AG08395 (cell line): Measurements from ENCODE around the gene RTL10.

Experiments
- DNase-seq: peaks from one replicate; pipeline ENCODE4 v3.0.0; 2012; ENCODE audit warnings: mixed read lengths, low spot score

Gene RTL10

DNA sequence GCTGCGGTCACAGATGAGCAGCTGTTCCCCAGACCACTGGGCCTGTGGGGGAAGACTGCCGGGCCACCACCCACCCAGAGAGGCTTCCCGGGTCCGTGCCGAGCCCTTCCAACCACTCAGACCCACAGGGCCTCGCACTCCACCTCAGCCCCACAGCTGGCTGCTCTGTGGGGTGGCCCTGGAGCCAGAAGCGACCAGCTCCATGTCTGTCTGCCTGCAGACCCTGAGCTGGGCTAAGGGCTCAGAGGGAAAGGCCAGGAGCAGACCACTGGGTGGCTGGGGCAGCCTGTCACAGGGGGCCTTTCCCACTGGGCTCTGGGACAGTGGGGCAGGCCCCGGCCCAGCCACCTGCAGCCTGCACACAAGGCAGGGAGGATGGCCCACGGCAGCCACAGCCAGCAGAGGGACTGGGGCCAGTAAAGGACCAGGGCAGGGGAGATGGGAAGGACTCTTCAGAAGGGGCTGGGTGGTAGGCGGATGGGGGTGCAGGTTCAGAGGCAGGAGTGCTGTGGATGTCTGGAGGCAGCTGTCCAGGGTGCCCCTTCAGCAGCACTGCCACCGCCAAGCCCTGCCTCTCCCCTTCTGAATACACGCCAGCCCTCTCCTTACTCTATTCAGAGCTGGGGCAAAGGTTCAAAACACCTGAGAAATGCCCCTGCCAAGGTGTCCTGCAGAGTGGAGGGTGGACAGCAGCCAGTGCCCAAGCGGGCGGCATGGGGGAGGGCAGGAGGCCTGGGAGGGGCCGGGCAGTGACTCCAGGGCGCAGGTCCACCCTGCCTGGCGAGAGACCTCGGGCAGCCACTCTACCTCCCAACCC, 32.2 kb downstream of the RTL10 start:
- DNase-seq = no peak

DNA sequence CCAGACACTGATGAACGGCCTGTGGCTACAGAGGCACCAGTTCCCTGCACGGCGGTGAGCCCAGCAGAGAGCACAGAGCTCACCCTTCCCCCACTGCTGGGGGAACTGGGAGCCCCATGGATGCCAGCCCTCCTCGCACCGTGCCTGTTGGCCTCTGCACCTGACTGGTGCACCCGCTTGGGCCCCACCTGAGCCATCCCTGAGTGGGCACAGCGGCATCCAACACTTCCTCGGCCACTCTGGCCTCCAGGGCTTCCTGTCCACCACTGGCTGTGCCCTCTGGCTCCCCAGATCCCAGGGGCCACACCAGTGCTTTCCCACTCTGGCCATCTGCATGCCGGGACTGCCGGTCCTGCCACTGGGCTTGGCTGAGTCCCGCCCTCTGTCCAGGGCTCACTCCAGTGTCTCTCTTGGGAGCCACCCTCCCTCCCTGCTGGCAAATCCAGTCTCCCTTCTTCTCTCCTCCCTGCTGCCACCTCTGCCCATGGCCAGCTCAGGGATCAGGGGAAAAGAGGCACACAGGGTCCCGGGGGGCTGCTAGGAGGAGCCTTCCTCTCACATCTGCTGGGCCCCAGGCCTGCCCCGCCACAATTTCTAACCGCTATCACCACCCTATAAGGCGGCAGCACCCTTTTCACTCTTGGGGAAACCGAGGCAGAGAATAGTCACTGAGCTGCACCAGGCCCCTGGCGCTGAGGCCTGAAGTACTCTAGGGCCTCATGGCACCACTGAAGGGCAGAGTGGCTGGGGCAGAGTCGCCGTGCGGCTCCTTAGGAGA, 33.0 kb downstream of the RTL10 start:
- DNase-seq = no peak

DNA sequence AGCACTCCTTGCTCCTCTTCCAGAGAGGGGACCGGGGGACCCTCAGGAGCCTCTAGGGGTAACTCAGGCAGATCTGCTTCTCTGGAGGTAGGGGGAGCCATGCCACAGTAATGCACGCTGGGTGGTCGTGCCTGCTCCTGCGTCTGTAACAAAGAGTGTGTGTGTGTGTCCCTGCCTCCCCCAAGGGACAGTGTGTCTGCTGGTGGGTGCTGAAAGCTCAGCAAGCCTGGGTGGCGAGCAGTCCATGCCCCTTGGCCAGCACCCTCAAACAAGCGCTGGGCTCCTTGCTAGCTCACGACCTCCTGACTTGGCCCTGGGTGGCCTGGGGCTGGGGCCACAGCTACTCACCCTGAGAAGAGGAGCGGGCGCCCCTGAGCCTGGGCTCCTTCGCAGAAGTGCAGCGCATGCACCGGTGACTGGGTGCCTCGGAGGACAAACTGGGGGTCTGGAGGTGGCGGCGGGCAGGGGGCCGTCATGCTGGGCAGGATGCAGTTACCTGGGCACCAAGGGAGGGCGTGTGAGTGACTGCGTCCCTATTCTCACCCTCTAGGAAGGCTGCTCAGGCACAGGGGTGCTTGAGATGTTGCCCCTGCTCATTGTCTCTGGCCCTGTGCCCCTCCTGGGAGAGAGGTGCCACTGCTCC, 33.7 kb downstream of the RTL10 start:
- DNase-seq = no peak

GRCh38 chr22:19819911-19820879, 34.5 kb downstream of the RTL10 start:
- no peak for DNase-seq

- DNase-seq = no peak
Observed at GRCh38 chr22:19819208-19819910, 35.3 kb downstream of the RTL10 start.

GRCh38 chr22:19818324-19819207, 36.1 kb downstream of the RTL10 start:
- DNase-seq = no peak

DNA sequence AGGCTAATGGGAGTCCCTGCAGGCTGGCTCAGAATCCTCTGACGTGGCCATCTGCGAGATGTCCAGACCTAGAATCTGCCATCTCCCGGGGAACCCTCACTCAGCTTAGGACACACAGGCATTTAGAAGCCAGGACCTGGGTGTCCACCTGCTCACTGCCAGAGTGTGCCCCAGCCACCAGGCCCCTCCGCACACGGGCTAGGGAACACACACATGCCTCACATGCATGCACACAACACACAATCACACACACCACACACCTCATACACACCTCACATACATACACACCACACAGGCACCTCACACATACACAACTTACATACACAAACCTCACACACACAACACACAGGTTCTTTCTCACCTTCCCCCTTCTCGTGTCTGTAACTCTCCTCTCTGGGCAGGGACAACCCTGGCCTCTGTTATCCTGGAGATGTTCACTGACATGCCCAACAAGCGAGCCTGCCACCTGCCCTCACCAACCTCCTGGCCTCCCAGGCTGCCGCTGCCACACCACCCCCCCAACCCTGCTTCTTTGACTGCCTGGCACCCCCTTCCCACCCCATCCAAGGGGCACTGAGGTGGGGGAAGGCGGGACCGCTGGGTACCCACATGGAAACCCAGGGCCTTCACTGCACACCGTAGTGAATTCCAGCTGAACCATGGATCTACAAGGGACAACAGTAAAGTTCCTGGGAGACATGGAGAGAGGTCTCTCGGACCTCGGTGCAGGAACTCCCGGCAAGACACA, 38.1 kb downstream of the RTL10 start:
- DNase-seq = no peak

GRCh38 chr22:19815823-19816290, 38.8 kb downstream of the RTL10 start:
- no peak for DNase-seq

GRCh38 chr22:19815093-19815822, 39.4 kb downstream of the RTL10 start:
- no peak for DNase-seq

- DNase-seq = no peak
Observed at GRCh38 chr22:19814428-19814827, 40.2 kb downstream of the RTL10 start.

DNA sequence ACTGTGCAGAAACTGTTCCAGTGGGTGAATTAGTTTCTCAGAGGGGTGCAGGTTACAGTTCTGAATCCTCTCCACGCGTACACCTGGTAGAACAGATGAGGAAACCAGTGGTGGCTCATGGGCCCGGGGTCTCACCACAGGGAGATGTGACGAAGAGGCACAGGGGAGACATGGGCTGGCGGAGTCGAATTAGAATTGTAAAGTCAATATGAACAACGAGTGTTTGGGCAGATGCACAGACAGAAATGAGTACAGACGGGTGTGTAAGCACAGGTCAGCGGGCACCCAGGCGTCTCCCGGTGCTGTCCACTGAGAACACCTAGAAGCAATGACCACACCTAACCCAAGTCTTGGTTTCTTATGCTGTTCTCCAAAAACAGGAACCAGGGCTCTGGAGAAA, 41.8 kb downstream of the RTL10 start:
- no peak for DNase-seq

GRCh38 chr22:19811811-19812771, 42.6 kb downstream of the RTL10 start:
- no peak for DNase-seq

GRCh38 chr22:19811211-19811621, 43.5 kb downstream of the RTL10 start:
- DNase-seq = no peak

DNA sequence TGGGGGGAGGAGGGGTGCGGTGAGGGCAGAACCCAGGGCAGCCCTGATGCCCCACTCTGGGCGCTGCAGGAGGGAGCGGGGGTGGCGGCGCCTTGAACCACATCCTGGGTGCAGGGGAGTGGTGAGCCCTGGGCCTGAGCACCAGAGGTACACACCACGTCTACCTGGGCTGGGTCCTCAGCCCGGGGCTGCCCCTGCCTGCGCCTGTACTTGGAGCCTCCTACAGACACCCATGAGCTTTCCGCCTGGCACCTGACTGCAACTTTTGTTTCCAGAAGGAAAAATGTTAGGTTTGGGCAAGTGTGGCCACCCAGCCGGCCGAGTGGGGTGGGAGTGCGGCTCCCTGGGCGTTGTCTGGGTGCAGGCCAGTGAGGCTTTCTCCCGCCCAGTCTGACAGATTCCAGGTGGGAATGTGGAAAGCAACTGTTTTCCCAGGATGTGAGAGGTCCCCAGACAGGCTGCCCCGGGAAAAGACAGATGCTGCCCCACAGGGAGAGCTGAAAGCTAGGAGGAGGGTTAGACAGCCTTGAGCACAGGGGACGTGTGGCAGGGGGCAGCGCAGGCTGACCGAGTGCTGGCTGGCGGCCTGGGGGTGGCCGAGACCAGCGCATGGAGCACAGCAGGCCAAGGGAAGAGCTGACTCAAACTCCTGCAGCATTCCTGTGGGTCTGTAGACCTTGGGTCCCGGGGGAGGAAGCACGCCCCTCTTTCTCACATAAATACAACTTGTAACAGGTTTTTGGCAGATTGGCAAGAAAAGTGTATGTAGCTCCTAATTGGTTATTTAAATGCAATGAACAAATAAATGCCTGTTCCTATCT, 44.1 kb downstream of the RTL10 start:
- DNase-seq = peak; percentile 84

- no peak for DNase-seq
Observed at GRCh38 chr22:19809741-19810140, 44.9 kb downstream of the RTL10 start.

DNA sequence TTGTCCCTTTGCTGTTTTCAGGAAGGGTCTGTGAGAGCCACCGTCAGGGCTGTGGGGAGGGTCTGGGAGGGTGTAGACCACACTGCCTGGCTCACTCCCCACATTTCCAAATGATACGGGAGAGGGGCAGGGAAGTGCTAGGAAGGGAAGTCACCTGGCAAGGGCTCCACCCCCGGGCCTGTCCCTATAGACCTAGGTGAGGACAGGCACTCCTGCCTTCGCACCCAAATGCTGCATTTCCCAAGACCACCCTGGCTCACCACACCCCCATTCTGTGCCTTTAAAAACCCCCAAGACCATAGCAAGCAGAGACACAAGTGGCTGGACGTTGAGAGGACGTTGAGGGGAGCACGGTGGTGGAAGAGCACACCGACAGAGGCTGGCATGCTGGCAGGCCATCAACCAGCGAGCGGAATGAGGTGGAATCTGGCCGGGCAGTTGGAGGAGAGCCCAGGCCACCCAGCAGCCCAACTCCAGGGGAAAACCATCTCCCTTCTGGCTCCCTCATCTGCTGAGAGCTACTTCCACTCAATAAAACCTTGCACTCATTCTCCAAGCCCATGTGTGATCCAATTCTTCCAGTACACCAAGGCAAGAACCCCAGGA, 45.7 kb downstream of the RTL10 start:
- no peak for DNase-seq
